Cardiac muscle cell (in vitro differentiated cells and primary cell): ENCODE data around the gene AATF. TPM values are rescaled to one million over a fixed set of nuclear protein-coding genes. Genes with fewer than 3 reads are reported as not detected.

Experiments used
- DNase-seq, 2 donors: peaks; one replicate each; pipeline versions ENCODE4 v3.0.0 to v3.0.0-alpha.2; 2010 to 2017; ENCODE audit warnings: low read depth in 1 of 2, low spot score in 1 of 2
- H3K27ac ChIP-seq: fragments of 200-600 bp; sonication (generic); 2 replicates; pipeline ENCODE4 v1.5.1; 2016
- H3K27me3 ChIP-seq: fragments of 200-600 bp; sonication (generic); 2 replicates; pipeline ENCODE4 v1.6.0; 2016; ENCODE audit warnings: control low read depth
- H3K36me3 ChIP-seq: fragments of 200-600 bp; sonication (generic); 2 replicates; pipeline ENCODE4 v1.5.1; 2016; ENCODE audit warnings: control low read depth
- H3K4me1 ChIP-seq: fragments of 200-600 bp; sonication (generic); 2 replicates; pipeline ENCODE4 v1.8.1; 2017; ENCODE audit warnings: low read depth, mild to moderate bottlenecking, mixed run types
- H3K4me3 ChIP-seq: fragments of 200-600 bp; sonication (generic); 2 replicates; pipeline ENCODE4 v1.5.1; 2016; ENCODE audit warnings: mild to moderate bottlenecking
- H3K9me3 ChIP-seq: fragments of 200-600 bp; sonication (generic); 2 replicates; pipeline ENCODE4 v1.5.1; 2017; ENCODE audit warnings: low read depth, mild to moderate bottlenecking, control low read depth
- CTCF ChIP-seq: IDR thresholded peaks from 2 replicates; pipeline ENCODE4 v1.5.1; 2012; ENCODE audit warnings: low read depth, mild to moderate bottlenecking, low read length
- polyA plus RNA-seq: library from polyadenylated mRNA; unstranded; fragments of >200 nt; fragmentation: Nextera tagmentation; extraction: Ambion mirVana; gene quantifications from 2 replicates; pipeline ENCODE4 v1.2.1, GENCODE V29; 2016
- total RNA-seq: library from RNA; depleted of rRNA; stranded (reverse); fragments of >200 nt; gene quantifications from 2 replicates; pipeline ENCODE4 v1.2.3, GENCODE V29; 2016

The AATF gene
- total and polyA plus RNA-seq, 2 experiments from 2014 or later, result 43.3 to 50.2 TPM

GRCh38 chr17:37101306-37101705, 152.6 kb downstream of the AATF start:
- no peak overlapping the region for H3K27ac ChIP-seq
- DNase-seq, result no peak
- H3K36me3 ChIP-seq, result peaks cover 4% of the 10 kb centered on the region
- no peaks in the 10 kb centered on the region for H3K27me3 ChIP-seq
- no peak overlapping the region for H3K4me3 ChIP-seq
- TF ChIP-seq CTCF, result no peak
- H3K9me3 ChIP-seq, result no peaks in the 10 kb centered on the region
- H3K4me1 ChIP-seq, result peaks cover 39% of the 10 kb centered on the region

- no peaks in the 10 kb centered on the region for H3K9me3 ChIP-seq
- DNase-seq, result no peak
- H3K36me3 ChIP-seq, result no peaks in the 10 kb centered on the region
- peaks cover 47% of the 10 kb centered on the region for H3K4me1 ChIP-seq
- no peak for TF ChIP-seq CTCF
- peak overlapping the region; percentile 6 for H3K27ac ChIP-seq
- H3K27me3 ChIP-seq, result no peaks in the 10 kb centered on the region
- H3K4me3 ChIP-seq, result no peak overlapping the region
Measured at GRCh38 chr17:37103231-37103630, 154.5 kb downstream of the AATF start.

- Histone ChIP-seq H3K4me3 (no peak overlapping the region), H3K9me3 (no peaks in the 10 kb centered on the region), H3K36me3 (no peaks in the 10 kb centered on the region), H3K4me1 (peaks cover 38% of the 10 kb centered on the region), H3K27me3 (no peaks in the 10 kb centered on the region), H3K27ac (no peak overlapping the region)
- no peak for TF ChIP-seq CTCF
- DNase-seq, result no peak
Measured at GRCh38 chr17:37106049-37106448, 157.3 kb downstream of the AATF start.

Other genes with a start within 250 kb of the AATF start
- gene LHX1, start 11.5 kb upstream of the AATF start, total RNA-seq, result 4.1 and 5.8 TPM in 2 replicates
- 3.0 and 3.1 TPM in 2 replicates for gene LHX1, start 11.5 kb upstream of the AATF start, polyA plus RNA-seq